Cardiac muscle cell (in vitro differentiated cells and primary cell): ENCODE data around the gene GPR84. TPM values are rescaled to one million over a fixed set of nuclear protein-coding genes. Genes with fewer than 3 reads are reported as not detected.

Experiments
- DNase-seq, 2 donors: peaks; one replicate each; pipeline versions ENCODE4 v3.0.0 to v3.0.0-alpha.2; 2010 to 2017; ENCODE audit warnings: low read depth in 1 of 2, low spot score in 1 of 2
- H3K27ac ChIP-seq: fragments of 200-600 bp; sonication (generic); 2 replicates; pipeline ENCODE4 v1.5.1; 2016
- H3K27me3 ChIP-seq: fragments of 200-600 bp; sonication (generic); 2 replicates; pipeline ENCODE4 v1.6.0; 2016; ENCODE audit warnings: control low read depth
- H3K36me3 ChIP-seq: fragments of 200-600 bp; sonication (generic); 2 replicates; pipeline ENCODE4 v1.5.1; 2016; ENCODE audit warnings: control low read depth
- H3K4me1 ChIP-seq: fragments of 200-600 bp; sonication (generic); 2 replicates; pipeline ENCODE4 v1.8.1; 2017; ENCODE audit warnings: low read depth, mild to moderate bottlenecking, mixed run types
- H3K4me3 ChIP-seq: fragments of 200-600 bp; sonication (generic); 2 replicates; pipeline ENCODE4 v1.5.1; 2016; ENCODE audit warnings: mild to moderate bottlenecking
- H3K9me3 ChIP-seq: fragments of 200-600 bp; sonication (generic); 2 replicates; pipeline ENCODE4 v1.5.1; 2017; ENCODE audit warnings: low read depth, mild to moderate bottlenecking, control low read depth
- CTCF ChIP-seq: IDR thresholded peaks from 2 replicates; pipeline ENCODE4 v1.5.1; 2012; ENCODE audit warnings: low read depth, mild to moderate bottlenecking, low read length
- polyA plus RNA-seq: library from polyadenylated mRNA; unstranded; fragments of >200 nt; fragmentation: Nextera tagmentation; extraction: Ambion mirVana; gene quantifications from 2 replicates; pipeline ENCODE4 v1.2.1, GENCODE V29; 2016
- total RNA-seq: library from RNA; depleted of rRNA; stranded (reverse); fragments of >200 nt; gene quantifications from 2 replicates; pipeline ENCODE4 v1.2.3, GENCODE V29; 2016

The GPR84 gene
- total and polyA plus RNA-seq, 2 experiments from 2014 or later: 0.09 TPM; not detected in 1

- H3K27ac ChIP-seq: peak overlapping the region; percentile 83
Observed at GRCh38 chr12:54387114-54387467, 22.8 kb upstream of the GPR84 start.

GRCh38 chr12:54386403-54387113 is 22.3 kb upstream of the GPR84 start:
- peaks cover 60% of the 10 kb centered on the region for H3K4me1 ChIP-seq
- H3K4me3 ChIP-seq: no peak overlapping the region

More at GRCh38 chr12:54387114-54387467, 22.8 kb upstream of the GPR84 start:
- TF ChIP-seq CTCF: no peak
- DNase-seq: no peak
- peaks cover 60% of the 10 kb centered on the region for H3K4me1 ChIP-seq
- no peaks in the 10 kb centered on the region for H3K36me3 ChIP-seq
- H3K4me3 ChIP-seq: no peak overlapping the region
- no peaks in the 10 kb centered on the region for H3K9me3 ChIP-seq
- H3K27me3 ChIP-seq: no peaks in the 10 kb centered on the region

GRCh38 chr12:54385251-54385914 is 21.1 kb upstream of the GPR84 start:
- Histone ChIP-seq H3K27ac (no peak overlapping the region), H3K9me3 (no peaks in the 10 kb centered on the region), H3K36me3 (no peaks in the 10 kb centered on the region), H3K27me3 (no peaks in the 10 kb centered on the region), H3K4me1 (peaks cover 59% of the 10 kb centered on the region), H3K4me3 (no peak overlapping the region)
- no peak for TF ChIP-seq CTCF
- no peak for DNase-seq

More at GRCh38 chr12:54386403-54387113, 22.3 kb upstream of the GPR84 start:
- TF ChIP-seq CTCF: no peak
- no peaks in the 10 kb centered on the region for H3K36me3 ChIP-seq
- H3K9me3 ChIP-seq: no peaks in the 10 kb centered on the region
- no peak for DNase-seq
- H3K27me3 ChIP-seq: no peaks in the 10 kb centered on the region
- H3K27ac ChIP-seq: peak overlapping the region; percentile 83

- Histone ChIP-seq H3K4me3 (no peak within 1 kb of the TSS), H3K4me1 (peaks cover 53% of the 10 kb centered on the region), H3K27me3 (no peaks in the 10 kb centered on the region), H3K9me3 (no peaks in the 10 kb centered on the region), H3K36me3 (no peaks in the 10 kb centered on the region), H3K27ac (no peak within 1 kb of the TSS)
- no peak for DNase-seq
- TF ChIP-seq CTCF: no peak
Observed at GRCh38 chr12:54384591-54385041, 20.3 kb upstream of the GPR84 start, which contains the start of gene ZNF385A. Gene ZNF385A (minus strand): TSS chr12:54384733. CDS start chr12:54384514, 219 bp downstream.

GRCh38 chr12:54383041-54383609 is 18.8 kb upstream of the GPR84 start:
- H3K9me3 ChIP-seq: no peaks in the 10 kb centered on the region
- peak in 1 of 2 donors; percentile 50 for DNase-seq
- H3K27ac ChIP-seq: no peak overlapping the region
- no peaks in the 10 kb centered on the region for H3K36me3 ChIP-seq
- no peak for TF ChIP-seq CTCF
- H3K27me3 ChIP-seq: no peaks in the 10 kb centered on the region
- H3K4me1 ChIP-seq: peaks cover 49% of the 10 kb centered on the region
- H3K4me3 ChIP-seq: no peak overlapping the region
